DMS 273 (cell line): ENCODE data around the gene FOXN1.
"Not testable (repeated sequence)": the region's sequence is repeated elsewhere in the genome, so short reads cannot be mapped to it uniquely, and the experiment has no call there.

Experiments used
- DNase-seq: peaks from one replicate; lab custom pipeline; 2025; ENCODE audit not compliant: unreplicated experiment; lab: John Stamatoyannopoulos, UW

Gene FOXN1

GRCh38 chr17:28571361-28572122 is 65.4 kb downstream of the FOXN1 start, which contains the start of gene PIGS:
TSS of gene PIGS (minus strand) at chr17:28571524. CDS start at chr17:28571496, 28 bp downstream.
- DNase-seq = peak; percentile 97

- DNase-seq = peak; percentile 44
Measured at GRCh38 chr17:28572259-28573039, 66.3 kb downstream of the FOXN1 start.

DNA sequence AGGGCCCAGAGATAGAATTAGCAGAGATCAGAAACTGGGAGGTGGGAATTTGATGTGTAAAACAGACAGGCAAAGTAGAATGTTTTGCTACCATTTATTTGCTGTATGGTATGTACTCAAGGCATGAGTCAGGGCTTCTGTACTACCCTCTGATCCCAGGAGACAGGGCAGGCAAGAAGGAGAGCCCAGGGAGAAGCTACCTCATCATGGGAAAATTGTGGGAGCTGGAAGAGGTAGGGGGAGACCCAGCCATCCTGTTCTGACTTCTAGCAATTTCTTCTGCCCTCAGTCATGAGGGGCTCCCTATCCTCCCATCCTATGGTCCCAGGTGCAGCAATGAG is 66.9 kb downstream of the FOXN1 start:
- DNase-seq = no peak

GRCh38 chr17:28573521-28573920 is 67.4 kb downstream of the FOXN1 start:
- no peak for DNase-seq

DNA sequence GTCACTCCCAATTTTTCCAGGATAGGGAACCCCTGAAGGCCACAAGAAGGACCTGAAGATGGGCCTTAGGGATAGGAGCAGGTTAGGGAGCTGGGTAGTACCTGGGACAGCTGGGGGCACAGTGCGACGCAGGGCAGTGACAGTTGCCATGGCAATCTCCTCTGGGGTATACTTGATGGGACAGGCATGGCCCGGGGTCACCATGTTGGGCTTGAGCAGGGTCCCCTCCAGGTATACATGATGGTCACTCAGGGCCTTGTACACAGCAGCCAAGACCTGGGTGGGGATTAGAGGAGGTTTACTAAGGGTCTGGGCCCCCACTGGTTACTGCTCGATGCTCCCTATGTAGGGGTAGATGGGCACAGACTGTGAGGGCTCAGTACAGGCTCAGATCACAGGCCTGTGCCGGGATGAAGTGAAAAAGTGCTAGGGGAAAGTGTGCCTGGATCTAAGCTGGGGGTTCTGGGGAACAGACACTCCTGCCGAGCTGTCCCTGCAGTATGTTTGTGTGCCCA is 67.9 kb downstream of the FOXN1 start:
- DNase-seq = no peak

- peak; percentile 39 for DNase-seq
Measured at GRCh38 chr17:28574526-28574925, 68.4 kb downstream of the FOXN1 start.

- peak; percentile 41 for DNase-seq
Measured at GRCh38 chr17:28575126-28575795, 69.1 kb downstream of the FOXN1 start.

GRCh38 chr17:28576016-28576415 is 69.9 kb downstream of the FOXN1 start:
- not testable (repeated sequence) for DNase-seq

- DNase-seq = peak; percentile 99
Measured at GRCh38 chr17:28576758-28577465, 70.8 kb downstream of the FOXN1 start, which contains the start of gene ALDOC. TSS of gene ALDOC (minus strand) at chr17:28576895. CDS start at chr17:28575532, 1,363 bp downstream.

- peak; percentile 64 for DNase-seq
Measured at GRCh38 chr17:28577466-28577824, 71.3 kb downstream of the FOXN1 start.

- DNase-seq = no peak
Measured at GRCh38 chr17:28578246-28579195, 72.4 kb downstream of the FOXN1 start.

GRCh38 chr17:28579526-28579925 is 73.4 kb downstream of the FOXN1 start:
- no peak for DNase-seq

GRCh38 chr17:28580959-28581358 is 74.8 kb downstream of the FOXN1 start:
- DNase-seq = no peak

DNA sequence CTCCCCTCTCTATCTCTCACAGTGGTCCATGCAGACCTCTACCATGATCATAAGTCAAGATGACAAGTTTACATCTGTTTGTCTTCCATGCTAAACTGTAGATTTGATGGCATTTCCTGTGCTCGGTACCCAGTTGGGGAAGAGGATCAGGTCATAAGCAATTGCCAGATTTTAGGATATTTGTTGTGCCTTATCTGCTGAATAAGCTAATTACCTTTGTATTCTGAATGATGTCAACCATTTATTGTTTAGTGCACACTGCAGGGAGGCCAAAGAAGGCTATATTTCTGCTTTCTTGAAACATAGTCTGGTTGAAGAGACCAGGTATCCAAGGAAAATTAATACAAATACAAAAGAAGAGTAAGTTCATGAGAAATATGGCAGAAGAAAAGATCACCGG is 76.4 kb downstream of the FOXN1 start:
- DNase-seq = no peak

- DNase-seq = no peak
Measured at GRCh38 chr17:28584434-28584833, 78.3 kb downstream of the FOXN1 start.

DNA sequence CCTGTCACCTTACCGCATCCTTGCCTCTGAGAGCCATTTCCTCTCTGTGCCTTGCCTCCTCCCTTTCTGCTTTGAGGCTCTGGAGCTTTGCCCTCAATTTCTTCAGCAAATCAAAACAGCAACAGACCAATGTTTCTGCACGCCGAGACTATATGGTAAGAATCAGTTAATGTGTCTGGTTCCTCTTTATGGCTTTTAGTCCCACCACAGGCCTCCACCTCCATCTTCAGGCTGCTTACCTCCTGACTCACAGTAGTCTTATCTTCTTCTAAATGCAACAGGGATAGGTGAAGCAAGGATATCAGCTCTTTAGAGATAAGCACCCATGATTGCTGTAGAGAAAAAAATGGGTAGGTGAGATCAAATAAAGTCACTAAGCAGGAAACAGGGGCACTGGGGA is 79.7 kb downstream of the FOXN1 start:
- DNase-seq = no peak
